Activated CD8-positive, alpha-beta T cell treated with anti-CD3 and anti-CD28 coated beads, Interleukin-2, amount 10 ng/mL, durations not matched to agents 7 days and 5 days (primary cell): ENCODE measurements around the gene CTU2. TPM values are rescaled to one million over a fixed set of nuclear protein-coding genes. Genes with fewer than 3 reads are reported as not detected.

Experiments used
- ATAC-seq: fragments of 150-1000 bp; cut with Tn5 transposase; one replicate; pipeline ENCODE4 v1.10.0; 2021; ENCODE audit warnings: moderate library complexity
- CTCF ChIA-PET: fragments of 350-600 bp; sonication (Branson Sonifier 250); formaldehyde crosslinking; loops from one replicate; lab custom pipeline; 2021; ENCODE audit warnings: antibody characterized with exemption; lab: Charles Lee
- POLR2A ChIA-PET: fragments of 350-600 bp; sonication (Branson Sonifier 250); formaldehyde crosslinking; loops from one replicate; lab custom pipeline; 2021; ENCODE audit warnings: antibody characterized with exemption; lab: Charles Lee
- DNase-seq: peaks from one replicate; pipeline ENCODE4 v3.0.0-alpha.2; 2020
- H3K27ac Mint-ChIP-seq: one replicate; pipeline ENCODE4 v1.8.0; 2021; ENCODE audit warnings: mild to moderate bottlenecking, mixed read lengths
- H3K27me3 Mint-ChIP-seq: one replicate; pipeline ENCODE4 v1.8.0; 2021; ENCODE audit warnings: low read depth, mixed read lengths
- H3K36me3 Mint-ChIP-seq: one replicate; pipeline ENCODE4 v1.8.0; 2021; ENCODE audit warnings: low read depth, mixed read lengths
- H3K4me1 Mint-ChIP-seq: one replicate; pipeline ENCODE4 v1.8.0; 2021; ENCODE audit warnings: low read depth, mixed read lengths
- H3K4me3 Mint-ChIP-seq: one replicate; pipeline ENCODE4 v1.8.0; 2021; ENCODE audit warnings: mild to moderate bottlenecking, mixed read lengths
- H3K9me3 Mint-ChIP-seq: one replicate; pipeline ENCODE4 v1.8.0; 2022; ENCODE audit warnings: mixed read lengths; ENCODE audit not compliant: insufficient read depth
- total RNA-seq, 2 experiments: library from RNA; stranded (reverse); gene quantifications; one replicate each; pipeline ENCODE4 v1.2.3, GENCODE V29; 2021

Gene CTU2
- total RNA-seq, 2 experiments from 2014 or later: 27.5 to 29.2 TPM

GRCh38 chr16:88698646-88699045, 7.7 kb upstream of the CTU2 start:
- ChIA-PET POLR2A (no interaction called here), CTCF (interaction anchor here (0.8 to 1.3 kb wide), 3 partner anchors 14 to 79 kb away, joined by 3 to 4 read pairs (median 3); no protein-coding TSS in a partner anchor)
- ATAC-seq (no peak), DNase-seq (no peak)
- peaks cover 56% of the 10 kb centered on the region for H3K36me3 Mint-ChIP-seq
- no peaks in the 10 kb centered on the region for H3K9me3 Mint-ChIP-seq
- peak overlapping the region; percentile 68 for H3K27ac Mint-ChIP-seq
- no peaks in the 10 kb centered on the region for H3K27me3 Mint-ChIP-seq
- no peak overlapping the region for H3K4me3 Mint-ChIP-seq
- H3K4me1 Mint-ChIP-seq: peaks cover 52% of the 10 kb centered on the region

GRCh38 chr16:88699180-88699579, 7.1 kb upstream of the CTU2 start:
- ATAC-seq (no peak), DNase-seq (no peak)
- peaks cover 54% of the 10 kb centered on the region for H3K4me1 Mint-ChIP-seq
- H3K9me3 Mint-ChIP-seq: no peaks in the 10 kb centered on the region
- CTCF ChIA-PET: interaction anchor here (1.3 kb wide), 1 partner anchor 70 kb away, joined by 3 read pairs; no protein-coding TSS in a partner anchor
- H3K27ac Mint-ChIP-seq: no peak overlapping the region
- POLR2A ChIA-PET: no interaction called here
- no peak overlapping the region for H3K4me3 Mint-ChIP-seq
- peaks cover 61% of the 10 kb centered on the region for H3K36me3 Mint-ChIP-seq
- no peaks in the 10 kb centered on the region for H3K27me3 Mint-ChIP-seq

GRCh38 chr16:88700322-88700635, 6.0 kb upstream of the CTU2 start:
- Mint-ChIP-seq H3K27me3 (no peaks in the 10 kb centered on the region), H3K9me3 (no peaks in the 10 kb centered on the region), H3K36me3 (peaks cover 61% of the 10 kb centered on the region), H3K4me1 (peaks cover 62% of the 10 kb centered on the region), H3K4me3 (peak overlapping the region; percentile 99), H3K27ac (peak overlapping the region; percentile 100)
- ChIA-PET POLR2A (interaction anchor here (0.9 to 5.9 kb wide), 7 partner anchors 8 to 112 kb away, joined by 3 to 38 read pairs (median 8); partner anchors contain the start of genes APRT, CYBA and SNAI3), CTCF (interaction anchor here (0.8 to 4.2 kb wide), 7 partner anchors 8 to 112 kb away, joined by 3 to 28 read pairs (median 3); no protein-coding TSS in a partner anchor)
- no peak for ATAC-seq
- DNase-seq: no peak

- H3K4me3 Mint-ChIP-seq: peak overlapping the region; percentile 99
- POLR2A ChIA-PET: interaction anchor here (0.9 to 5.9 kb wide), 13 partner anchors 8 to 140 kb away, joined by 3 to 38 read pairs (median 5); partner anchors contain the start of genes APRT, CYBA, MVD and SNAI3
- no peaks in the 10 kb centered on the region for H3K9me3 Mint-ChIP-seq
- H3K27ac Mint-ChIP-seq: peak overlapping the region; percentile 100
- peaks cover 60% of the 10 kb centered on the region for H3K36me3 Mint-ChIP-seq
- ATAC-seq (peak; percentile 71), DNase-seq (peak; percentile 98)
- CTCF ChIA-PET: interaction anchor here (0.8 to 4.2 kb wide), 8 partner anchors 9 to 111 kb away, joined by 3 to 28 read pairs (median 4); no protein-coding TSS in a partner anchor
- H3K27me3 Mint-ChIP-seq: no peaks in the 10 kb centered on the region
- H3K4me1 Mint-ChIP-seq: peaks cover 64% of the 10 kb centered on the region
These were observed 5.4 kb upstream of the CTU2 start for GRCh38 chr16:88700636-88701482.

- CTCF ChIA-PET: interaction anchor here (1.1 to 4.2 kb wide), 8 partner anchors 9 to 110 kb away, joined by 3 to 28 read pairs (median 4); partner anchors contain the start of gene APRT
- no peaks in the 10 kb centered on the region for H3K9me3 Mint-ChIP-seq
- peaks cover 62% of the 10 kb centered on the region for H3K4me1 Mint-ChIP-seq
- no peak for ATAC-seq
- peak overlapping the region; percentile 100 for H3K27ac Mint-ChIP-seq
- POLR2A ChIA-PET: interaction anchor here (0.7 to 5.9 kb wide), 14 partner anchors 10 to 141 kb away, joined by 3 to 38 read pairs (median 6); partner anchors contain the start of genes APRT, CYBA, MVD and SNAI3
- peak overlapping the region; percentile 99 for H3K4me3 Mint-ChIP-seq
- peaks cover 56% of the 10 kb centered on the region for H3K36me3 Mint-ChIP-seq
- peak; percentile 38 for DNase-seq
- no peaks in the 10 kb centered on the region for H3K27me3 Mint-ChIP-seq
These were observed 4.5 kb upstream of the CTU2 start for GRCh38 chr16:88701581-88702370.

- peaks cover 53% of the 10 kb centered on the region for H3K36me3 Mint-ChIP-seq
- peak; percentile 44 for DNase-seq
These were observed 3.7 kb upstream of the CTU2 start for GRCh38 chr16:88702371-88703210.

GRCh38 chr16:88703486-88704309, 2.6 kb upstream of the CTU2 start:
- Mint-ChIP-seq H3K27me3 (no peaks in the 10 kb centered on the region), H3K9me3 (no peaks in the 10 kb centered on the region), H3K4me3 (peak overlapping the region; percentile 99), H3K27ac (peak overlapping the region; percentile 100), H3K4me1 (peaks cover 60% of the 10 kb centered on the region), H3K36me3 (peaks cover 43% of the 10 kb centered on the region)
- peak; percentile 93 for DNase-seq
- peak; percentile 43 for ATAC-seq
- ChIA-PET CTCF (interaction anchor here (0.8 to 4.2 kb wide), 8 partner anchors 11 to 100 kb away, joined by 3 to 28 read pairs (median 4); partner anchors contain the start of gene CDT1), POLR2A (interaction anchor here (0.9 to 5.9 kb wide), 11 partner anchors 17 to 133 kb away, joined by 3 to 38 read pairs (median 7); partner anchors contain the start of genes CYBA, IL17C, SNAI3 and ZC3H18)

More at GRCh38 chr16:88702371-88703210, 3.7 kb upstream of the CTU2 start:
- H3K27me3 Mint-ChIP-seq: no peaks in the 10 kb centered on the region
- H3K9me3 Mint-ChIP-seq: no peaks in the 10 kb centered on the region
- peak overlapping the region; percentile 100 for H3K27ac Mint-ChIP-seq
- peaks cover 67% of the 10 kb centered on the region for H3K4me1 Mint-ChIP-seq
- H3K4me3 Mint-ChIP-seq: peak overlapping the region; percentile 99
- POLR2A ChIA-PET: interaction anchor here (0.5 to 5.9 kb wide), 22 partner anchors 11 to 263 kb away, joined by 3 to 38 read pairs (median 6); partner anchors contain the start of genes APRT, CYBA, MVD and SNAI3
- CTCF ChIA-PET: interaction anchor here (0.6 to 4.2 kb wide), 11 partner anchors 10 to 513 kb away, joined by 3 to 28 read pairs (median 4); partner anchors contain the start of gene APRT
- ATAC-seq: no peak

- H3K27me3 Mint-ChIP-seq: no peaks in the 10 kb centered on the region
- DNase-seq (peak; percentile 50), ATAC-seq (no peak)
- peaks cover 34% of the 10 kb centered on the region for H3K36me3 Mint-ChIP-seq
- H3K27ac Mint-ChIP-seq: peak overlapping the region; percentile 100
- peaks cover 48% of the 10 kb centered on the region for H3K4me1 Mint-ChIP-seq
- CTCF ChIA-PET: interaction anchor here (0.9 to 1.9 kb wide), 8 partner anchors 20 to 153 kb away, joined by 3 to 10 read pairs (median 3); no protein-coding TSS in a partner anchor
- POLR2A ChIA-PET: interaction anchor here (0.8 to 5.9 kb wide), 5 partner anchors 15 to 135 kb away, joined by 3 to 38 read pairs (median 3); partner anchors contain the start of genes IL17C, SNAI3 and ZC3H18
- peak overlapping the region; percentile 99 for H3K4me3 Mint-ChIP-seq
- H3K9me3 Mint-ChIP-seq: no peaks in the 10 kb centered on the region
These were observed 1.1 kb upstream of the CTU2 start for GRCh38 chr16:88705076-88705684.

- ChIA-PET CTCF (interaction anchor here (0.9 to 1.5 kb wide), 7 partner anchors 21 to 152 kb away, joined by 3 to 10 read pairs (median 3); no protein-coding TSS in a partner anchor), POLR2A (interaction anchor here (1.1 to 1.3 kb wide), 2 partner anchors 25 to 135 kb away, joined by 3 to 5 read pairs; partner anchors contain the start of gene ZC3H18)
- DNase-seq (no peak), ATAC-seq (peak; percentile 4)
- Mint-ChIP-seq H3K4me3 (peak overlapping the region; percentile 99), H3K9me3 (no peaks in the 10 kb centered on the region), H3K27ac (peak overlapping the region; percentile 100), H3K36me3 (peaks cover 28% of the 10 kb centered on the region), H3K27me3 (no peaks in the 10 kb centered on the region), H3K4me1 (peaks cover 43% of the 10 kb centered on the region)
These were observed 488 bp upstream of the CTU2 start for GRCh38 chr16:88705801-88706228.
